Bone marrow (tissue), 2 donors: ENCODE measurements around the gene CFAP74.

Experiments used
- DNase-seq, 2 donors: peaks; one replicate each; lab custom pipeline; 2025; lab: John Stamatoyannopoulos, UW

The CFAP74 gene

DNA sequence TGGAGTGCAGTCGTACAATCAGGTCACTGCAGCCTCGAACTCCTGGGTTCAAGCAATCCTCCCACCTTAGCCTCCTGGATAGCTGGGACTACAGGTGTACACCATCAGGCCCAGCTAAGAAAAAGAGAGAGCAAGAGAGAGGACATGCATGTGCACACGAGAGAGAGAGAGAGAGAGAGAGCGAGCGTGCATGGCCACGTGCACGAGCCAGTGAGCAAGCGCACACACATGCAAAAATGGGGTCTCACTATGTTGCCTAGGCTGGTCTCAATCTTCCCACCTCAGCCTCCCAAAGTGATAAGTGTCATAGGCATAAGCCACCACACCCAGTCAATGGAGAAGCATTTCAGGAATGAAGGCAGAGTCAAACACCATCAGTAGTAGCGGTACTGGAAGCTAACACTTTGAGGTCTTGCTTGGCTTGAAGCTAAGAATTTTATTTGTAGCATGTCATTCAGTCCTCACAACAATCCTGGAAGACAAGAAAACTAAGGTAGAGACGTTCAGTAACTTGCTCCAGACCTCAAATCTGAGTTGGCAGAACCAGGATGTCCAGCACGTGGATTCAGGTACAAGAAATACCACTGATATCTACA, 127.2 kb downstream of the CFAP74 start:
- DNase-seq, result no peak

DNA sequence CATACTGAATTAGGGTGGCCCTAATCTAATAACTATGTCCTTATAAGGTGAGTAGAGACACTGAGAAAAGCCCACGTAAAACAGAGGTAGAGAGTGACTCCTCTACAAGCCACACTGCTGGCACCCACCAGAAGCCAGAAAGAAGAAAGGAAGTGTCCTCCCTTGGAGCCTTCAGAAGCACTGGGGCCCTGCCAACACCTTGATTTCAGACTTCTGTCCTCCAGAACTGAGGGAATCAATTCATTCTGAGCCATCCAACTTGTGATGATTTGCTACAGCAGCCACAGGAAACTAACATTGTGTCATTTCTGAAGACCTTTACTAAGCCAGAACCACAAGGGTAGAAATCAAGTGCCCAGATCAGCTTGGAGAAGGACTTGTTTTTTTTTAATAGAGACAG, 127.7 kb downstream of the CFAP74 start:
- no peak for DNase-seq

DNA sequence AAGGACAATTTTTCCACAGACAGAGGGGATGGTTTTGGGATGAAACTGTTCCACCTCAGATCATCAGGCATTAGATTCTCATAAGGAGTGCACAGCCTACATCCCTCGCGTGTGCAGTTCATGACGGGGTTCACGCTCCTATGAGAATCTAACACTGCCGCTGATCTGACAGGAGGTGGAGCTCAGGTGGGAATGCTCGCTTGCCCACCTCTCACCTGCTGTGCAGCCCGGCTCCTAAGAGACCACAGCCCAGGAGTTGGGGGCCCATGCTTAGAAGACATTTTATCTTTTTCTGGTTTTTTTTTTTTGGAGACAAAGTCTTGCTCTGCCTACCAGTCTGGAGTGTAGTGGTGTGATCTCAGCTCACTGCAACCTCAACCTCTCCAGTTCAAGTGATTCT, 128.7 kb downstream of the CFAP74 start:
- DNase-seq, result no peak

DNA sequence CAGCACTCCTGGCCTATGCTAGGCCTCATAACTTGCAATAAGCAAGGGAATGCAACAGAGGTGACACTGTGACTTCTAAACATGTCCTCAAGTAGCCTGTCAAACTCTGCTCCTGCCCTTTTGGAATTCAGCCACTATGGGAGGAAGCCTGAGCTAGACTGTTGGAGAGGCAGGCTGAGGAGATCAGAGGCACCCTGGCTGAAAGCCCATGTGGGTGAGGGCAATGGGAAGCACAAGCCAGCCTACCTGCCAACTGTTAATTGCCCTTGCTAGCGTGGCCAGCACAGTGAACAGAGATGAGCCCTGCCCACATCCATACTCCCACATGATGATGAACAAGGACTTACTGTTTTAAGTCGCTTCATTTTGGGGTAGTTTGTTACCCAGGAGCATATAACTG, 130.4 kb downstream of the CFAP74 start:
- no peak for DNase-seq

DNA sequence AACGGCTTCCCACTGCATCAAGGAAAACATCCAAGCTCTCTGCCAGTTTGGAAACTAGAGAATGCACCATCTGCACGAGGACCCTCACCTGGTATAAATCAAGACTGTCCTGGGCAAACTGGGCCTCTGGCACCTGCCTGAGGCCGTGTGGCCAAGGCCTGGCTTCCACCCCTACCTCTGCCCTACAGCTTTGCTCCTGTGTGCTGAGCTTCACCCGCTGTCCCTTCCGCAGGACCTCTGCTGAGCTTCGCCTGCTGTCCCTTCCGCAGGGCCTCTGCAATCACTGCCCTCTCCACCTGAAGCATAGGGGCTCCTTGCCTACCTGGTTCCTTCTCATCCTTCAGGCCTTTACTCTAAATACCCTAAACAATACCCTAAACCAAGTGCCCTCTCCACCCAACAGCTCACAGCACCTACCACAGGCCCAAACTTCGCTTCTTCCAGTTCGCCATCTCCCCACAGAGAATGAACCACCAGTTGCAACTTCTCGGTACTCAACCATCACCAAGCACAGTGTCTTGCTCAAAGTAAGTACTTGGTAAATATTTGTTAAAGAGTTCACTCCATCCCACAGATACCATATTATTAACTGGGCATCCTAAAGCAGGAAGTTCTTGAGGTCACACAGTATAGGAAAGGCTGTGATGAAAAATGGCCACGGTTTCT, 131.1 kb downstream of the CFAP74 start:
- no peak for DNase-seq
